ENCODE data around the gene TPBGL.

Gene TPBGL

DNA sequence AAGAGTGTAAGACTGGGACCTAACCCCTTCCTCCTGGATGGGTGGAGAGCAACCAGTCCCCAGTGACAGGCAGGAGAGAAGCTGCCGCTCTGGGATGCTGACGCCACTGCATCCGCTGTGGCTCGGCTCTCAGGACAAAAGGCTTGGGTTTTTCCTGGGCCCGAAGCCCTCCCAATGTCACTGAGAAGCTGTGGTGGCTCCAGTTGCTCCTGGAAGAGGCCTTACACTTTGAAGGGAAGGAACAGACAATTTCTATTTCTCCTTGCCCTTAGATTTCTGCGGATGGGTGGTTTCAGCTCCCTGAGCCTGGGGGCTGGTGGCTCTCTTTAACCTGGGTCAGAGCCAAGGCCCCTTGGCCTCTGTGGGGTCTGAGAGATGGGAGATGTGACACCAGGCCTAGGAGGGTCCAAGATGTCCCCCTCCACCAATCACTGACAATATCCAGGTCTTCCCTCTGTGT lies 21.4 kb downstream of the TPBGL start:
- Histone ChIP-seq H3K27me3 (ENCODE audit: control insufficient read depth, insufficient read depth, low read length) (peaks cover 4% of the 10 kb centered on the region), H3K4me1 (ENCODE audit: control insufficient read depth, insufficient read depth, low read length) (no peaks in the 10 kb centered on the region)

DNA sequence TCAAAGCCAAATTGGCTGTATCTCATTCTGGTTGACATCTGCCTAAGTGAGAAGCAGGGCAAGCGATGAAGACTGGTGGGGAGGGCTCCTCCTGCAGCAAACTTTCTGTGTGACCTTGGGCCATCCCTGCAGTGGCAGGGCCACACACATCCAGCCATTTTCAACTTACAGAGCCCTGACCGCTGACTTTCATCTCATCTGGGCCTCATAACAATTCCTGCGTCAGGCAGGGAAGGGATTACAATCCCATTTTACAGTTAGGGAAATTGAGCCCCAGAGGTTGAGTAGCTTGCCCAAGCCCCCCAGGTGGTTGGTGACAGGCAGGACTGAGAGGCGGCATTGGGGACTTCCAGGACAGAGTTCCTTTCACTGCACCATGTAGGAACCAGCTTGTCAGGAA lies 21.9 kb downstream of the TPBGL start:
- Histone ChIP-seq H3K27me3 (ENCODE audit: control insufficient read depth, insufficient read depth, low read length) (peaks cover 4% of the 10 kb centered on the region), H3K36me3 (ENCODE audit: control insufficient read depth, insufficient read depth, low read length) (no peaks in the 10 kb centered on the region), H3K4me3 (ENCODE audit: low read length) (no peak overlapping the region), H3K4me1 (ENCODE audit: control insufficient read depth, insufficient read depth, low read length) (no peaks in the 10 kb centered on the region), H3K9ac (ENCODE audit: low read length) (no peak overlapping the region), H3K9me3 (ENCODE audit: control insufficient read depth, low read length) (no peaks in the 10 kb centered on the region)

More for the DNA sequence above, 21.4 kb downstream of the TPBGL start:
- Histone ChIP-seq H3K36me3 (ENCODE audit: control insufficient read depth, insufficient read depth, low read length) (no peaks in the 10 kb centered on the region), H3K9me3 (ENCODE audit: control insufficient read depth, low read length) (no peaks in the 10 kb centered on the region), H3K9ac (ENCODE audit: low read length) (no peak overlapping the region), H3K4me3 (ENCODE audit: low read length) (no peak overlapping the region)

GRCh38 chr11:75262961-75263852 lies 22.6 kb downstream of the TPBGL start:
- Histone ChIP-seq H3K9ac (ENCODE audit: low read length) (no peak overlapping the region), H3K27me3 (ENCODE audit: control insufficient read depth, insufficient read depth, low read length) (peaks cover 4% of the 10 kb centered on the region), H3K4me3 (ENCODE audit: low read length) (no peak overlapping the region), H3K9me3 (ENCODE audit: control insufficient read depth, low read length) (no peaks in the 10 kb centered on the region), H3K4me1 (ENCODE audit: control insufficient read depth, insufficient read depth, low read length) (no peaks in the 10 kb centered on the region), H3K36me3 (ENCODE audit: control insufficient read depth, insufficient read depth, low read length) (no peaks in the 10 kb centered on the region)

- no peak overlapping the region for H3K9ac ChIP-seq (ENCODE audit: low read length)
- H3K9me3 ChIP-seq (ENCODE audit: control insufficient read depth, low read length) = no peaks in the 10 kb centered on the region
- no peaks in the 10 kb centered on the region for H3K36me3 ChIP-seq (ENCODE audit: control insufficient read depth, insufficient read depth, low read length)
Measured at GRCh38 chr11:75263944-75264349, 23.4 kb downstream of the TPBGL start.

DNA sequence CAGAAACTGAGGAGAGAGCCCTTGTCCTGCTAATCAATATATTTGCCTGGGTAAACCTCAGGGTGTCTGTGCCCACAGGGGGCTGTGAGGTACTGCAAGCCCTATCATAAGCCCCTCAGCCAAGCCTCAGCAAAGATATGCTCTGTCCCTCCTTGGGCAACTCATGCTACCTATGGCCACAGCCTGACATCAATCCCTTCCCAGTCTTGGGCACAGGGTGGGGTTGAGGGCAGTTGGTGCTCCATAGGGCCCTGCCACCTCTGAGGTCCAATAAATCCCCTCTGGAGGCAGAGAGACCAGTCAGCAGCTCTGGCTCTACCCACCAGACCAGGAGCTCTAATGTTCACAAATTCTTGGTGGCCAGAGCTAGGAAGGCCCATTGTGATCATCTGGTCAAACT lies 23.8 kb downstream of the TPBGL start:
- H3K4me3 ChIP-seq (ENCODE audit: low read length) = no peak overlapping the region
- H3K9me3 ChIP-seq (ENCODE audit: control insufficient read depth, low read length) = no peaks in the 10 kb centered on the region
- H3K4me1 ChIP-seq (ENCODE audit: control insufficient read depth, insufficient read depth, low read length) = no peaks in the 10 kb centered on the region
- no peak overlapping the region for H3K9ac ChIP-seq (ENCODE audit: low read length)
- H3K36me3 ChIP-seq (ENCODE audit: control insufficient read depth, insufficient read depth, low read length) = no peaks in the 10 kb centered on the region
- no peaks in the 10 kb centered on the region for H3K27me3 ChIP-seq (ENCODE audit: control insufficient read depth, insufficient read depth, low read length)

More at GRCh38 chr11:75263944-75264349, 23.4 kb downstream of the TPBGL start:
- no peaks in the 10 kb centered on the region for H3K27me3 ChIP-seq (ENCODE audit: control insufficient read depth, insufficient read depth, low read length)
- H3K4me3 ChIP-seq (ENCODE audit: low read length) = no peak overlapping the region
- H3K4me1 ChIP-seq (ENCODE audit: control insufficient read depth, insufficient read depth, low read length) = no peaks in the 10 kb centered on the region

- Histone ChIP-seq H3K9me3 (ENCODE audit: control insufficient read depth, low read length) (no peaks in the 10 kb centered on the region), H3K4me1 (ENCODE audit: control insufficient read depth, insufficient read depth, low read length) (no peaks in the 10 kb centered on the region), H3K9ac (ENCODE audit: low read length) (no peak overlapping the region), H3K27me3 (ENCODE audit: control insufficient read depth, insufficient read depth, low read length) (no peaks in the 10 kb centered on the region), H3K36me3 (ENCODE audit: control insufficient read depth, insufficient read depth, low read length) (no peaks in the 10 kb centered on the region), H3K4me3 (ENCODE audit: low read length) (no peak overlapping the region)
Measured at GRCh38 chr11:75264971-75265370, 24.4 kb downstream of the TPBGL start.

DNA sequence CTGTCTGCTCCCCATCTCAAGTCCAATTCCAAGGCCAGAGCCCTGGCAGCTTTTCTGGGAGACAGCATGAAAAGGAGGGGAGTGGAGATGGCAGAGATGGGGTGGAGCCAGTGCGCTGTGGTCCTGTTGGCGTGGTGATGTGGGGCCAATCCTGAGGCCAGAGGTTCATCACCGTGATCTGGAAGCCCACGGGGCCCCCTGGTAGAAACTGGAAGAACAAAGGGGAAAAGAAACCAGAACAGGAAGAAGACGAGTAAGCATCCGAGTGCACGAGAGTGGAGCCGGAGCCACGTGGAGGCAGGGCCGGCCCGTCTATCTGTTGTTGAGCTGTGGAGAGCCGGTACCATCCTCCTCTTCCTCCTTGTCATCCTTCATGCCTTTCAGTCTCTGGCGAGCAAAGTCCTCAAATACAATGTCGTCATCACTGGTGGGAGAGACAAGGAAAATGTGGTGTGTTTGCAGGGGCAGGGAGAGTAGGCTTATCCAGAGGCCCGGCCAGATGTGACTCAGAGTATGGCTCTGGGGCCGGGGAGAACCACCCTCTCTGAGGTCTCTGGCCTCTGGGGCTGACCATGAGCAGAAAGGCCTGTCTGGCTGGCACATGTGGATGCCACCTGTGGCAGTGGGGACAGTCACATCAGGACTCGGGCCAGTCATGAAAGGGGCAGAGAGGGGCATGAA lies 25.4 kb downstream of the TPBGL start:
- Histone ChIP-seq H3K9ac (ENCODE audit: low read length) (no peak overlapping the region), H3K36me3 (ENCODE audit: control insufficient read depth, insufficient read depth, low read length) (no peaks in the 10 kb centered on the region), H3K9me3 (ENCODE audit: control insufficient read depth, low read length) (no peaks in the 10 kb centered on the region), H3K4me1 (ENCODE audit: control insufficient read depth, insufficient read depth, low read length) (no peaks in the 10 kb centered on the region), H3K4me3 (ENCODE audit: low read length) (no peak overlapping the region), H3K27me3 (ENCODE audit: control insufficient read depth, insufficient read depth, low read length) (no peaks in the 10 kb centered on the region)

DNA sequence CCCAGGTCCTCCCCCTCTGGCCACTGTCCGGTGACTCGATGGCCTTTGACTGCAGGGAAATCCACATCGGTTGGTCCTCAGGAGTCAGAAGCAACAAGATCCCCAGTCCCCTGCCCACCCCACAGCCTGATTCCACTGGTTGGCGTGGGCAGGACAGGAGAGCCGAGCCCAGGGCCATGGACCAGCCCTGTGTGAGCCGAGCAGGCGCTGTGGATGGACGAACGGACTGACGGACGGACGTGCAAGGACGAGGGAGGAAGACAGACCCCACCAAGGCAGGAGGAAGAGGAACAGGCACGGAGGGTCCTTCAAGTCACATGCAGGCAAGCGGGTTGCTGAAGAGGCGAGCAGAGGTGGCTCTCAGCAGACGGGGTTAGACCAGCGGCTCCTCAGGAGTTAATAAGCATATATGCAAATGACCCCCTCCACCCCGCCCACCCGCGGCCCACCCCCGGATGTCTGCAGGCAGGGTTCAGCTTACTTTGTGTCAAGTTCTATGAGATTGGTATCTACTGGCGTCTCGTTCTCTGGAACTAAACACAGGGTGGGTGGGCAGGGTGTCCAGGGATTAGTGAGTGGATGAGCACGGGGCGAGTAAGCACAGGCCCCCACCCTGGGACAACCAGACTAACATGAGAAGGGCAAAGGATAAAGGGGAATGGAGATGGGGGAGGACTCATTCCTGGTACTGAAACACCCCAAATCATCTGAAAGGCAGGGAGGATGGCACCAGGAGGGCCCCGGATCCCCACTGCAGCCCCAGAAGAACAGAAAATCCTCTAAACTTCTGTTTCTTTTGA lies 26.8 kb downstream of the TPBGL start:
- no peaks in the 10 kb centered on the region for H3K27me3 ChIP-seq (ENCODE audit: control insufficient read depth, insufficient read depth, low read length)
- no peaks in the 10 kb centered on the region for H3K36me3 ChIP-seq (ENCODE audit: control insufficient read depth, insufficient read depth, low read length)
- H3K9me3 ChIP-seq (ENCODE audit: control insufficient read depth, low read length) = no peaks in the 10 kb centered on the region
- no peaks in the 10 kb centered on the region for H3K4me1 ChIP-seq (ENCODE audit: control insufficient read depth, insufficient read depth, low read length)
- H3K9ac ChIP-seq (ENCODE audit: low read length) = no peak overlapping the region
- H3K4me3 ChIP-seq (ENCODE audit: low read length) = no peak overlapping the region

- Histone ChIP-seq H3K9ac (ENCODE audit: low read length) (no peak overlapping the region), H3K4me1 (ENCODE audit: control insufficient read depth, insufficient read depth, low read length) (no peaks in the 10 kb centered on the region), H3K9me3 (ENCODE audit: control insufficient read depth, low read length) (no peaks in the 10 kb centered on the region), H3K36me3 (ENCODE audit: control insufficient read depth, insufficient read depth, low read length) (no peaks in the 10 kb centered on the region), H3K4me3 (ENCODE audit: low read length) (no peak overlapping the region), H3K27me3 (ENCODE audit: control insufficient read depth, insufficient read depth, low read length) (no peaks in the 10 kb centered on the region)
Measured at GRCh38 chr11:75268626-75269366, 28.2 kb downstream of the TPBGL start.

DNA sequence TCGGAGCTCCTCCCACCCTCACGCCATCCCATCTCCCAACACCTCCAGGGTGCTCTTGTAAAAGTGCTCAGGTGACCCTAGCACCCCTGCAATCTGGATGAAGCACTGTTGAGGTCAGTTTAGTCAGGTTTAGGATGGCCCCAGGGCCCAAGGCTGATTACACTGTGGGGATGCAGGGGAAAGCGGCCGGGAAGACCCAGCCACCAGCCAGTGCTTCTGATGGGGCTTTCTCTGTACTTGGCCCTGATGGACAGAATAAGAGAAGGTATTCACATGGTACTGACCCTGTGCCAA lies 28.7 kb downstream of the TPBGL start:
- Histone ChIP-seq H3K36me3 (ENCODE audit: control insufficient read depth, insufficient read depth, low read length) (no peaks in the 10 kb centered on the region), H3K27me3 (ENCODE audit: control insufficient read depth, insufficient read depth, low read length) (no peaks in the 10 kb centered on the region), H3K9ac (ENCODE audit: low read length) (no peak overlapping the region), H3K9me3 (ENCODE audit: control insufficient read depth, low read length) (no peaks in the 10 kb centered on the region), H3K4me3 (ENCODE audit: low read length) (no peak overlapping the region), H3K4me1 (ENCODE audit: control insufficient read depth, insufficient read depth, low read length) (no peaks in the 10 kb centered on the region)

DNA sequence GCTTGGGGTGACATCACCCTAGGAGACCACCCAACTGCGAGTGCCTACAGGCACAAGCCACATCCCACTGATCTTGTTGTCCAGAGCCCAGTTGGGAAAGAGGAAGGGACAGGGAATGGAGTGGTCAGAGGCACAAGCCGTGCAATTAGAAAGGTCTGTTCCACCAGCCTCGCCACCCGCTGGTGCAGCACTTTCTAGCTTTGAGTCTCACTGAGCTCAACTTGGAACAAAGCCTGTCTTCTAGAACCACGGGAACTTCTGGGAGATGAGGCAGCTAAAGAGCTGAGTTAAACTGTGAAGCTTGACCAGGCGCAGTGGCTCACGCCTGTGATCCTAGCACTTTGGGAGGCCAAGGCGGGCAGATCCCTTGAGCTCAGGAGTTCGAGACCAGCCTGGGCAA lies 29.3 kb downstream of the TPBGL start:
- H3K27me3 ChIP-seq (ENCODE audit: control insufficient read depth, insufficient read depth, low read length) = no peaks in the 10 kb centered on the region
- H3K36me3 ChIP-seq (ENCODE audit: control insufficient read depth, insufficient read depth, low read length) = no peaks in the 10 kb centered on the region
- no peaks in the 10 kb centered on the region for H3K9me3 ChIP-seq (ENCODE audit: control insufficient read depth, low read length)
- H3K4me3 ChIP-seq (ENCODE audit: low read length) = no peak overlapping the region
- no peaks in the 10 kb centered on the region for H3K4me1 ChIP-seq (ENCODE audit: control insufficient read depth, insufficient read depth, low read length)
- no peak overlapping the region for H3K9ac ChIP-seq (ENCODE audit: low read length)
